HG03060 (cell line): Measurements from ENCODE around the gene SALL3.
"Not testable (repeated sequence)": the region's sequence is repeated elsewhere in the genome, so short reads cannot be mapped to it uniquely, and the experiment has no call there.

Experiments used
- ATAC-seq: cut with Tn5 transposase; IDR thresholded peaks from one replicate; pipeline ENCODE4 v1.9.1; 2021; ENCODE audit warnings: low read depth, moderate number of reproducible peaks; ENCODE audit not compliant: unreplicated experiment

SALL3 gene

DNA sequence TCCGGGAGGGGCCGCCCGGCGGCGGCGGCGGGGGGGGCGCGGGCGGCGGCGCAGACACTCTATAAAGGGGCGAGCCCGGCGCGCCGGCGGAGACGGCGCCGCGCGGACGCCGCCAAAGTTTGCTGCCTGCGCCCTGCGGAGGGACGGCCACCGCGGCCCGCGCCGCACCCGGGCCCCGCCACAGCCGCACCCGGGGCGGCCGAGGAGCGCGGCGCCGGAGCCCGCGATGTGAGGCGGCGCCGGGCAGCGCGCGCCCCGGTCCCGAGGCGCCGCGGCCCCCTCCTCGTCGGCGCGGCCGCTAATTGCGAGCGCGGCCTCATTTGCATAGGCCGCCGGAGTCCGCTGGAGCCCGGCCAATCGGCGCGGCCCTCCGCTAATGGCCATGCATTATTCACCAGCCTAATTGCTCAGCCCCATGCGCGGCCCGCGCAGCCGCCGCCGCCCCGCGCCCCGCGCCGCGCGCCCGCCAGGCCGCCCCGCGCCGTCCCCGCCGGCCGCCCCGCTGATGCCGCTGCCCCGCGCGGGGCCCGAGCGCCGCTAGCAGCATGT lies at the start of gene SALL3:
TSS of gene SALL3 (plus strand) at position 89 of the 549 bp plus-strand sequence. CDS start at position 546, 457 bp downstream.
- no peak for ATAC-seq

DNA sequence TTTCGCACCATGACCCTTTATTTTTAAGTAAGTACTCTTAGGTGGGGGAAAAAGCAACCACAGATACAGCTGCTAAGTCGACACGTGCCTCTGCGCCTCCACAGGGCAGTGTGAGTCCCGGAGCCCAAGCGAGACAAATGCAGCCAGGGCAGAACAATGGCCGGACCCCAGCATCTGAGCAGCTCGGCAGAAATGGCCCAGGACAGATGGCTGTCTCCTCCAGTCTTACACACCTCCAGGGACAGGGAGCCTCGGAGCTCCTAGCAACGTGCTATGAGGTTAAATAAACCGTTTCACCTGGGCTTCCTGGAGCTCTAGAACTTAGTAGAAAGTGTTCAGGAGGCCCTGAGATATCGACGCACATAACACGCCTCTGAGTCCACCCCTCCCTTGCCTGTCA lies 47.3 kb upstream of the SALL3 start:
- no peak for ATAC-seq

DNA sequence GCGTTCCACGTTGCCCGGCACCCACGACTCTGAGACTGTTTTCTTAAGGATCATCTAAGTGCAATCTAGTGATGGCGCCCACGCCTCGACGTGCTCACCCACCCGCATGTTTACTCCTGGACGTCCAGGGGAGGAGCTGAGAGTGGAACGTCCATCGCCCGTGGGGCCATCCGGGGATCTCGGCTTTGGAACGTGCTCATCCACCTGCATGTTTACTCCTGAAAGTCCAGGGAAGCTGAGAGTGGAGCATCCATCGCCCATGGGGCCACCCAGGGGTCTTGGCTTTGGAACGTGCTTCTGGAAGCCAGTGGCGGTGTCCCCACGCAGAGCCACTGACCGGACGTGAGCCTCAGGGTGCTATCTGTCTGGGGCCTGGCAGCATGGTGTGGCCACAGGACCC lies 45.6 kb upstream of the SALL3 start:
- ATAC-seq, result no peak

DNA sequence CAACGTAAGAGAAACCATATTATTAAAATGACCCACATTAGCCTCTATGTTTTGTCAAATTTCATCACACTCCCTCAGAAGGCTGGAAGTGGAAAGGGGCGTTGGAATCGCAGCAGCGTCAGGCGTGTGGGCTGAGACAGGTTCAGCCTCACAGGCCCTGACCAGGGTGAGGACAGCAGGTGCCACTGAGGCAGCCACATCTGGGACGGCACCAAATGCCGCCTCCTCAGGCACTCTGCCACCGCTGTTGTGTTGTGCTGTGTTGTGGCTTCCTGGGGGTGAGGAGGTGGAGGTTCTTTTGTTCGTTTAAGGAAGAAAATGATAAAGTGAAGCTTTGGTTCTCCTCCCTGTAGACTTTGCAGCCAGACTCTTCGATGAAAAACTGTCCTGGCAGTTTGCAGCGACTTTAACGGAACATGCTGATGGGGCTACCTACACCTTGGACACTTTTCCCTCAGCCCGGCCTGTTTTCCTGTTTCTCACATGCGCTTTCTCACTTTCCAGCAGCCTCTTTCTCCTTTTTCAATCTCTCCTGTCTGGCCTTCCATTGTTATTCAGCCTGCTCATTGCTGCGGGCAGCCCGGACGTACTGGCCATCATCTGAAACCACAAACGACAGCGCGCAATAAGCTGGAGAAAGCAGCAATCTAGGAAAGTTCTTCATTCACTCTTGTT lies 44.9 kb upstream of the SALL3 start:
- no peak for ATAC-seq

DNA sequence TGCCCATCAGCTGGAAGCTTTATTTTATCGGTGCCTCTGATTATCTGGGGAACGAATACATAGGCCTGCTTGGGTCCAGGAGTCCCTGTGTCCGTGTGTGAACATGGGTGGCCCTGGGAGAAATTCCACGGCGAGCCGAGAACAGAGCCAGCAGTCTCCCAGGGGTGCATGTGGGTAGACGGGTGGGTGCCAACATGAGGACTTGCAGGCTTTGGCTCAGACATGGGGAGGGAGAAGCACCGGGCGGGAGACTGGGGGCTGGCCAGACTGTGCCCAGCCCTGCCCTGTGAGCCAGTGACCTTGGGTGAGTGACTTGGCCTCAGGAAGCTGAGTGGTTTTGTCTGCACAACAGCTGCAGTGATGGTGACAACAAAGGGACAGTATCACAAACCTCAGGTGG lies 44.2 kb upstream of the SALL3 start:
- ATAC-seq, result no peak

DNA sequence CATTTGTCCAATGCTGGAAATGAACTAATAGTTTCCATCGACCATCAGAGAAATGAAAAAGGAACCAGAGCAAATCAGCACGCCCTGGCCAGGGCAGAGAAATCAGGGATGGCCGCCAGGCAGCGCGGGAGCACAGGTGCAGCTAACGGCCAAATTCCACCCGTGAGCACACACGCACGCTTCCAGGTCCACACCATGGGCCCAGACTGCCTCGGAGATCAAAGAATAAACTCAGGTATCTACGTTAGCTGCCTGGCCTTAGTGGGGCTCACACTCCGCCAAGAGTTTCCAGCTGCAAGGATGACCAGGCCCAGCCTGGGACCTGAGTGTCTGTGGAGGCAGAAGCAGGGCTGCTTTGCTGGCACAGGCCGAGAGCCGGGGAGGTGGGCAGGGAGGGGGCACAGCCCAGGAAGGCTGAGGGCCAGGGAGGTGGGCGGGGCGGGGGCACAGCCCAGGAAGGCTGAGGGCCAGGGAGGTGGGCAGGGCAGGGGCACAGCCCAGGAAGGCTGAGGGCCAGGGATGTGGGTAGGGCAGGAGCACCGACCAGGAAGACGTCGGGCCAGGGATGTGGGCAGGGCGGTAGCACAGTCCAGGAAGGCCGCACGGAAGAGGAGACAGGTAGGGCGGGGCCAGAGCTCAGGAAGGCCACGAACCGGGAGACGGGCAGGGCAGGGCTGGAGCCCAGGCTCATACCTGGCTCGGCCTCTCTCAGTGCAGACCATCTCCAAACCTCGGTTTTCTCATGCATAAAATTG lies 43.2 kb upstream of the SALL3 start:
- no peak for ATAC-seq

DNA sequence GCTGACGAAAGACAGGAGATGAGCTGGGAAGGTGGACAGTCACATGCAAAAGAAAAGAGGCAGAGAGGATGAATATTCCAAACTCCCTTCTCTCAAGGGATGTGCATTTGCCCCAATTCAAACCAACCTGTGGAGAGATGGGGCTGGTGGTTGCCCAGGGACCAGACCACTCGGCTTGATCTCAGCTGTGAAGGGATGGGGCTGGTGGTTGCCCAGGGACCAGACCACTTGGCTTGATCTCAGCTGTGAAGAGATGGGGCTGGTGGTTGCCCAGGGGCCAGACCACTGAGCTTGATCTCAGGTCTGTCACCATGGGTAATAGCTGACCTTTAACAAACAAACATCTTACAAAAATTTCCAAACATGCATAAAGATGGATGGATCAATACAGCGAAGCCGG lies 42.5 kb upstream of the SALL3 start:
- no peak for ATAC-seq

DNA sequence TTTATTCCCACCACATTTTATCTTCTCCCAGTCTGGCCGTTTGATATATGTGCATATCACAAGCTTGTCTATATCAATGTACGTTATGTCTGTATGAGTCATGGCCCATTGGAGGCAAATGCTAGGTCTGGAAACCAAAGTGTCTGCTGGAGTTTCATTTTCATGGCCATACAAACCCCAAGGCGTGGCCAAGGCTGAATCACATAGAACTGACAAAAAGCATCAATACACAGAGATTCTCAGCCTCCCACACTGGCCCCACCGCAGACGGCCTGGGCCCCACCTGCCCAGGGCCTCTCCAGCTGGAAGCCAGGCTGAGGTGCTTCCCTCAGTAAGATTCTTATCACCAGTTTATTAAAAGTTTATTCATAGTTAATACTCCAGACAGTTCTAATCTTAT lies 40.5 kb upstream of the SALL3 start:
- ATAC-seq, result no peak

DNA sequence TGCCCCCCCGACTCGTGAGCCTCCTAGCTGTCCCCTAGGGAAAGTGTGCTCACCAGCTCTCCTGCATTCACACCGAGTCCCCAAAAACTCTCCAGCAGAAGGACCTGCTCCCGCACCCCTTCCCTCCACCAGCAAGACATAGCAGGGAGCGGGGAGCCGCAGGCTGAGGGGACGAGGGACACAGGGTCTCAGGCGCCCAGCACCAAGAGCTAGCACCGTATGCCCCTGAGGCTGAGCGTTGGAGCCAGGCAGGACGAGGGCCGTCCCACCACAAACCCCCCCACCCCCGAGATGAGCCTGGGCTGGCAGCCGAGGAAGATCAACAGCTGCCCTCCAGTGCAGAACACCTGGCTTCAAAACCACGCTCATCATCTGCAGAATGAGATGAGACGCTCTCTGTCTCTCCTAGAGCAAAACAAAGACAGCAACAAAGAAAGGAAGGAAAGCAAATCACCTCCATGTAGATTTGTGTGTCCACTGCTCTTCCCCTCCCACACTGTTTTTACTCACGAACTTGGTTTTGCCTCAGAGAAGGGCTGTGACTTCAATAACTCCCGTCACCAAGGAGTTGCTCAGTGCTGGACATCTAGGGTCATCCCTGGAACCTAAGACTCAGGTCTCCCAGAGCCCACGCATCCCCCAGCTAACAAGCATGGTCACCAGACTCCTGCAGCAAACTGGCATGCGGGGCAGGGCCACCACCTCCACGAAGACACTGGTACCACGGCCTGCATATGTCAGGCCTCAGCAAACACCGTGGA lies 39.7 kb upstream of the SALL3 start:
- no peak for ATAC-seq

DNA sequence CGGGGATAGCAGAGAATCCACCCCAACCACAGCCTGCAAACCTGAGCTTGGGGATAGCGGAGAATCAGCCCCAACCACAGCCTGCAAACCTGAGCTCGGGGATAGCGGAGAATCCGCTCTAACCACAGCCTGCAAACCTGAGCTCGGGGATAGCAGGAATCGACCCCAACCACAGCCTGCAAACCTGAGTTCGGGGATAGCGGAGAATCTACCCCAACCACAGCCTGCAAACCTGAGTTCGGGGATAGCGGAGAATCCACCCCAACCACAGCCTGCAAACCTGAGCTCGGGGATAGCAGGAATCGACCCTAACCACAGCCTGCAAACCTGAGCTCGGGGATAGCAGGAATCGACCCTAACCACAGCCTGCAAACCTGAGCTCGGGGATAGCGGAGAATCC lies 37.4 kb upstream of the SALL3 start:
- not testable (repeated sequence) for ATAC-seq

DNA sequence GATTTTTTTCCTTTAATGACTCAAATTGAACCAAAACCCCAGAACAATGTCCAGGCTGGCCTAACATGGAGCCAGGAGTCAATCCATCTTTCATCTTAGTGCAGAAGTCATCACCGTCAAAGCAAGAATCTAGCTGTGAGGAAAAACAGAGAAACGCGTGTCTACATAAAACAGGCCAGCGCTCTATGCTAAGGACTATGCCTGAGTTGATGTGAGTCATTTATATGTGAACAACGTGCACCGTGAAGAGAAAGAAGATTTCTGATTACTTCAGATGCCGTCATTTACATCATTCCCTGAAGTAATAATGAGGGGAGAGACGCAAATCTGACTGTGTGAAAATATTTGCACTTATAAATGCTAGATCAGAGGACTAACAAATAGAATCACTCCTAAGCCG lies 34.0 kb upstream of the SALL3 start:
- no peak for ATAC-seq

DNA sequence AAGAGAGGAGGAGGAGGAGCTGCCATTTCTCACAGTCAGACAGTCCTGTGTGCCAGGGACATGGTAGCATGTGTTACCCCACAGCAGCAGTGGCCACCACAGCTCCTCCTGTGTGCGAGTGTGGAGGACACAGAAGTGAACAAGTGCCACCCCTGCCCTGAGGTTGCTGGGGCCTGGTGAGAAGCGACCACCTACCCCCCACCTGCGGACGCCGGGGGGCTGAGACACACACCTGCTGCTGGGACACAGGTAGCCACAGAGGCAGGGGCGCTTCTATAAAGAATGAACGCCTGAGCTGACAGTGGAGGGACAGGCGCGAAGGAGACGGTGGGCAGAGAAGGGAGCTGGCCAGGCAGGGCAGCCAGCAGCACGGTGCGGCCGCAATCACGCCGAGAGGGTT lies 32.3 kb upstream of the SALL3 start:
- no peak for ATAC-seq

DNA sequence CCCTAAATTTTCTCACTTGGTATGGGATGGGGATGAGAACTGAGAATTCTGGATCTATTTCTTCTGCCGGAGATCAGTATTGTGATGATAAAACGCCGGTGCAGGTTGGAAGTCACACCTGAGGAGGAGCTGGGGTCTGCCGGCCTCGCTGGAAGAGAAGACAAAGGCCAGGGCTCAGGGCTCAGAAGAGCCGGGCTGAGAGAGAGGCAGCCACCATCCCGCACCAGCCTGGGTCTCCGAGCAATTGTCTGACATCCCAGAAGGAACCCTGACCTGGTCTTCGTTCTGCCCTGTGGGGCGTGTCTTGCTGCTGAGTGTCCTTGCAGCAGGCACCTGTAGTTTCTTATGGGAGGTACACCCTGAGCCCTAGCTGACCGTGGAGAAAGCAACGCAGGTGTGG lies 31.4 kb upstream of the SALL3 start:
- ATAC-seq, result no peak

DNA sequence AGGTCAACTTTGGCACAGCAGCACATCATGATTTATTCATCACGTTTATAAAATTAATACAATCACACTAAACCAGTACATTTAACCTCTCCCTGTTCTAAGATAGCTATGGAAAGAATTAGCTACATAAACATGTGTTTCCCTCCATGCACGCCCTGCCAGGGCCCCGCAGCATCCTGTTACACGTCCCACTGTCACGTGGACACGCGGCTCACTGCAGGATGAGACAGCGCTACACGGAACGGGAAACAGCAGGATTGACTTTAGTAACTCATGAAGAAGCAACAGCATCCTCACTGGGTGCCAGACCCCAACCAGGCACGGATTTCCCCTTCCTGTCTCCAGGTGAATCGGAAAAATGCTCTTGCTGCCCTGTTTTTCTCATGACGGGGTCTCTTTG lies 30.9 kb upstream of the SALL3 start:
- ATAC-seq, result no peak

DNA sequence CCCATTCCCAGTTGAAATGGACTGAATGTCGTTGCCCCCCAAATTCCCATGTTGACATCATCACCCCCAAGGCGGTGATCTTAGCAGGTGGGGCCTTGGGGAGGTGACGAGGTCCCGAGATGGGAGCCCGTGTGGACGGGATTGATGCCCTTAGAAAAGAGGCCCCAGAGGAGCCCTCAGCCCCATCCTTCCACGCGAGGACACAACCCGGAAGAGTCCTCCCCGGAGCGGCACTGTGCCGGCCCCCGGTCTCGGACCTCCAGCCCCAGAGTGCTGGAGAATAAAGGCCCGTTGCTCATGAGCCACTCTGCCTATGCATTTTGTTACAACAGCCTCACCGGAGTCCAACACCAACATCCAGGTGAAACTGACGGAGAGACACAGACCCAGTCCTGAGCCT lies 30.4 kb upstream of the SALL3 start:
- ATAC-seq, result no peak

DNA sequence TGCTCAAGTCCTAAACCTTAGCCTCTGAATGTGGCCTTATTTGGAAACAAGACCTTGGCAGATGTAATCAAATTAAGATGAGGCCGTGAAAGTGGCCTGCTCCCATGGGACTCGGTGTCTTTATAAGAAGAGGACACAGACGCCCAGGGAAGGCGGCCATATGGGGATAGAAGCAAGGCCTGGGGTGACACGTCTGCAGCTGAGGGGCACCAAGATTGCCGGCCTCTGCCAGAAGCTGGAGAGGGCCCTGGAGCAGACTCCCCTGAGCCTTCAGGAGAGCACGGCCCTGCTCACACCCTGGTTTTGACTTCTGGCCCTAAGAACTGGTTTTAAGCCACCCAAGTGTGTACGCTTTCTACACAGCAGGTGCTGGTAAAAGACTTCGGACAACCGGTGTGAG lies 29.2 kb upstream of the SALL3 start:
- ATAC-seq, result no peak

DNA sequence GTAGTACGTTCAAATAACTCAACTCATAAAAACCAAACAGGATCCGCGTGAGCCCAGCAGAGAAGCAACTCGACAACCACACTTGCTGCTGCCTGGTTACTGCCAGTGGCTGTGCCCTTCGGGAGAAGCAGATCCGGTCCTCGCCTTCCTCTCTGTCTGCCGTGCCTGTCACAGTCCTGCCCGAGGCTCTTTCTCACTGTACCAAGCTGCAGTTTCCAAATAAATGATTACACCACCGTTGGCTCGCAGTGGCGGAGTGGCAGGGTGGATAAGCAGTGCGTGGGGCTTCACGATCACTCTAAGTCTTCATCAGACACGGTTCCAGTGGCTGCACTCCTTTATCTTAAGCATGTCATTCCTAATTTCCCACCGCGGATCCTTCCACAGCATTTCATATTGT lies 26.1 kb upstream of the SALL3 start:
- no peak for ATAC-seq

DNA sequence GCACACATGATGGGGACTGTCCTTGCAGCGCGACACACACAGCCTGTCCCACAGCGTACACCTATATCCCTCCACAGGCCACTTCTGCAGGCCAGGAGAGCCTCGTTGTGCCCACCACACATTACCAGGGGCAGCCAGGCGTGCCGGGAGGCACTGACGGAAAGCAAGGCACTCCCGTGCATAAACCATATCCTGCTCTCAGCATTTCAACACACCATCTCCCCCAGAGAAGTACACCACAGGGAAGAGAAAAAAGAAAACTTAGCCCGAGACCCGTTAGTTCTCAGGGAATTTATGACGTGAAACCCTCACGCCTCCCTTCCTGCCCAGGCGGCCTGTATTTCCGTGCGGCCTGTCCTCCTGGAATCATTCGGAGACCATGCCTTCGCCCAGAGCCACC lies 24.6 kb upstream of the SALL3 start:
- no peak for ATAC-seq

DNA sequence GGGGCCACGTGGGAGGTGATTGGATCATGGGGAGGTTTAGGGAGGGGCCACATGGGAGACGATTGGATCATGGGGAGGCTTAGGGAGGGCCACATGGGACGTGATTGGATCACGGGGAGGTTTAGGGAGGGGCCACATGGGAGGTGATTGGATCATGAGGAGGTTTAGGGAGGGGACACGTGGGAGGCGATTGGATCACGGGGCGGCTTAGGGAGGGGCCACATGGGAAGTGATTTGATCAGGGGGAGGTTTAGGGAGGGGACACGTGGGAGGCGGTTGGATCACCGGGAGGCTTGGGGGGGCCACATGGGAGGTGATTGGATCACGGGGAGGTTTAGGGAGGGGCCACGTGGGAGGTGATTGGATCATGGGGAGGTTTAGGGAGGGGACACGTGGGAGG lies 22.5 kb upstream of the SALL3 start:
- no peak for ATAC-seq

DNA sequence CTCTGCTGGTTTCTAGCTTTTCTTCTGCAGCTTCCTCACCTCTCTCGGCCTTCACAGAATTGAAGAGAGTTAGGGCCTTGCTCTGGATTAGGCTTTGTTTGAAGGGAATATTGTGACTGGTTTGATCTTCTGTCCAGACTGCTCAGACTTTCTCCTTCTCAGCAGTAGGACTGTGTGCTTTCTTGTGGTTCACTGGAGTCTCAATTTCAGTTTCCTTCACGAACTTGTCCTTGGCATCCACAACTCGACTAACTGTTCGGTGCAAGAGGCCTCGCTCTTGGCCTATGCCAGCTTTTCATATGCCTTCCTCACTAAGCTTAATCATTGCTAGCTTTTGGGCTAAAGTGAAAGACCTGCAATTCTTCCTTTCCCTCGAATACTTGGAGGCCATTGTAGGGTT lies 18.9 kb upstream of the SALL3 start:
- ATAC-seq, result no peak

DNA sequence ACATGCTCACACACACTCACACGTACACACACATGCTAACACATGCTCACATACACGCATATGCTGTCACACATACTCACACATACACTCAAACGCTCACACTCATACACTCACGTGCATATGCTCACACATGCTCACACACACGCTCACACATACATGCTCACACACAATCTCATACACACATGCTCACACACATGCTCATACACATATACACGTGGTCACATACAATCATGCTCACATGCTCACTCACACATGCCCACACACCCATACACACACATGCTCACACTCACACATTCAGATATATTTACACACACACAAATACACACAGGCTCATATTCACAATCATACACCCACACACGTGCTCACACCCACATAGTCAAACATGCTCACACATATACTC lies 17.5 kb upstream of the SALL3 start:
- ATAC-seq, result no peak
